NB4 (cell line): ENCODE measurements around the gene KRT77.

Experiments used
- DNase-seq: peaks from one replicate; pipeline ENCODE4 v3.0.0; 2010; ENCODE audit warnings: low read depth
- H3K4me3 ChIP-seq: one replicate; pipeline ENCODE4 v1.5.1; 2011; ENCODE audit warnings: mild to moderate bottlenecking, low read depth, low read length, moderate library complexity
- CTCF ChIP-seq: IDR thresholded peaks from one replicate; pipeline ENCODE4 v1.5.1; 2012; ENCODE audit warnings: low read depth, low read length
- MAX ChIP-seq: IDR thresholded peaks from 2 replicates; pipeline ENCODE4 v1.6.1; 2011; ENCODE audit warnings: low read depth, low read length
- MYC ChIP-seq: IDR thresholded peaks from 2 replicates; pipeline ENCODE4 v1.6.1; 2011; ENCODE audit warnings: low read depth, low read length
- POLR2A ChIP-seq: IDR thresholded peaks from 2 replicates; pipeline ENCODE4 v1.6.1; 2011; ENCODE audit warnings: mild to moderate bottlenecking; ENCODE audit not compliant: insufficient read length; ENCODE audit errors: extremely low read depth

The KRT77 gene

GRCh38 chr12:52689936-52690335 lies 13.4 kb downstream of the KRT77 start:
- TF ChIP-seq CTCF (no peak), MAX (no peak), MYC (no peak), POLR2A (no peak)
- DNase-seq, result no peak
- H3K4me3 ChIP-seq, result no peak overlapping the region

GRCh38 chr12:52689239-52689638 lies 14.1 kb downstream of the KRT77 start:
- no peak for DNase-seq

GRCh38 chr12:52688481-52688880 lies 14.8 kb downstream of the KRT77 start:
- TF ChIP-seq MYC, result no peak
- no peak for DNase-seq
- H3K4me3 ChIP-seq, result no peak overlapping the region

More at GRCh38 chr12:52689239-52689638, 14.1 kb downstream of the KRT77 start:
- TF ChIP-seq MYC (no peak), CTCF (no peak), POLR2A (no peak), MAX (no peak)
- H3K4me3 ChIP-seq, result no peak overlapping the region

- DNase-seq, result no peak
- no peak overlapping the region for H3K4me3 ChIP-seq
- no peak for TF ChIP-seq POLR2A
- no peak for TF ChIP-seq MAX
- TF ChIP-seq CTCF, result no peak
- no peak for TF ChIP-seq MYC
Observed at GRCh38 chr12:52687497-52688385, 15.6 kb downstream of the KRT77 start.

GRCh38 chr12:52686756-52687487 lies 16.4 kb downstream of the KRT77 start:
- DNase-seq, result no peak
- TF ChIP-seq CTCF, result no peak
- TF ChIP-seq POLR2A, result no peak
- TF ChIP-seq MAX, result no peak
- TF ChIP-seq MYC, result no peak
- no peak overlapping the region for H3K4me3 ChIP-seq

- TF ChIP-seq CTCF (no peak), MAX (no peak), POLR2A (no peak), MYC (no peak)
- no peak overlapping the region for H3K4me3 ChIP-seq
- no peak for DNase-seq
Observed at GRCh38 chr12:52686063-52686462, 17.3 kb downstream of the KRT77 start.
